ENCODE results near the gene ATXN7L3B. TPM values are rescaled to one million over a fixed set of nuclear protein-coding genes. Genes with fewer than 3 reads are reported as not detected.

ATXN7L3B gene
- total and polyA plus RNA-seq, 2 experiments from 2014 or later: 33.1 to 47.0 TPM

DNA sequence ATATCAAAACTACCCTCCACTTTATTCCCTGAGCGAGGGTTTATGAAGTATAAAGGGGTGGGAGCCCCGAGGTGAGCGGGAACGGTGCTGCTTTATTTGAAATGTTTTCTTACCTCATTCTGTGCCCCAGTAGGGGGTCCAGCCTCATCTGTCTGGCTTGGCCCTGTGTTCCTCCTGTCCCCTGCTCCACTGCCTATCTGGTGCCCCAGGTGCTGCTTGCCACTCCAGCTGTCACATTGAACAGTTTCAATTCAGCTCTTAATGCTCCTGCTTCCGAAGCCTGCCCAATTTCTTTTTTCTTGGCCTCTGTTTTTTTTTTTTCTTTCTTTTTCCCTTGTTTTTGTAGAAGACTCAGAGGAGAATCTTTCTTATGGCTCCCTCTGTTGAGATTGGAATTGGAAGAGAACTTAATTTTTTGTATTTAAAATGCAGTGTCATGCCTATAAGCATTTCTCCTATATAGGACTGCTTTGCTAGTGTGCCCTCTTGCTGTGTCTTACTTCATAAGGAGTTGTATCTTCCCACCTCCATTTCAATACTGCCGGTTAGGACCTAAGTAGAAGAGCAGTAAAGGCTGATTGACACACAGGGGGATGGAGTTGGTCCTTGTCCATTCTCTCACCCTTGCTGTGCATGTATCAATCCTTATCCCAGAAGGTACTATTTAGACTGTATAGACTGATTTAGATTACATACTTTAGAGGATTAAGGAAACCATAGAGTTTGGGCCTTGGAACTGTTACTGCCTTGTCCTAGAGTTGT, 2.3 kb downstream of the ATXN7L3B start:
- no peak overlapping the region for H3K27ac ChIP-seq

DNA sequence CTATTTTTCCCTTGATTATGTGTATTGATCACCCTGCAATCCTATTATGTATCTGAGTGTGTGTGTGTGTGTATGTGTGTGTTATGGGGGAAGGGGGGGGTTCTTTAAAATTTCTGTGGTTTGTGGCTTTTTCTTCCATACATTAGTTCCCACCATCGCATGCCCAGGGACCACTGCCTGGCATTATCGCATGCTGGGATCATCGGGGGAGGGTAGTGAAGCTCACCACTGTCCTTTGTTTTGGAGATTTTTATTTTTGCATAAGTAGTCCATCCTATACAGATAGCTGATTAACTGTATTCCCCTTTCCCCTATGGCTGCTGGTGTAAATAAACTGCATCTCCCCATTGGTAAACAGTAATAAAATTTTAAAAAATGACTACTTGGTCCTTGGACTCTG, 3.4 kb downstream of the ATXN7L3B start:
- peaks cover 29% of the 10 kb centered on the region for H3K4me1 ChIP-seq (ENCODE audit: insufficient read depth)
- H4K20me1 ChIP-seq (ENCODE audit: insufficient read depth, poor library complexity, severe bottlenecking): peaks cover 44% of the 10 kb centered on the region
- DNase-seq (ENCODE audit: low spot score): no peak
- H3K79me2 ChIP-seq: peaks cover 69% of the 10 kb centered on the region
- H3K4me2 ChIP-seq: peak overlapping the region; percentile 98
- H3K4me3 ChIP-seq: no peak overlapping the region
- no peak for TF ChIP-seq EZH2phosphoT487 (IDR thresholded peaks at IDR 0.05; ENCODE audit: low read depth, severe bottlenecking, unreplicated experiment)
- TF ChIP-seq, protein P1, sequence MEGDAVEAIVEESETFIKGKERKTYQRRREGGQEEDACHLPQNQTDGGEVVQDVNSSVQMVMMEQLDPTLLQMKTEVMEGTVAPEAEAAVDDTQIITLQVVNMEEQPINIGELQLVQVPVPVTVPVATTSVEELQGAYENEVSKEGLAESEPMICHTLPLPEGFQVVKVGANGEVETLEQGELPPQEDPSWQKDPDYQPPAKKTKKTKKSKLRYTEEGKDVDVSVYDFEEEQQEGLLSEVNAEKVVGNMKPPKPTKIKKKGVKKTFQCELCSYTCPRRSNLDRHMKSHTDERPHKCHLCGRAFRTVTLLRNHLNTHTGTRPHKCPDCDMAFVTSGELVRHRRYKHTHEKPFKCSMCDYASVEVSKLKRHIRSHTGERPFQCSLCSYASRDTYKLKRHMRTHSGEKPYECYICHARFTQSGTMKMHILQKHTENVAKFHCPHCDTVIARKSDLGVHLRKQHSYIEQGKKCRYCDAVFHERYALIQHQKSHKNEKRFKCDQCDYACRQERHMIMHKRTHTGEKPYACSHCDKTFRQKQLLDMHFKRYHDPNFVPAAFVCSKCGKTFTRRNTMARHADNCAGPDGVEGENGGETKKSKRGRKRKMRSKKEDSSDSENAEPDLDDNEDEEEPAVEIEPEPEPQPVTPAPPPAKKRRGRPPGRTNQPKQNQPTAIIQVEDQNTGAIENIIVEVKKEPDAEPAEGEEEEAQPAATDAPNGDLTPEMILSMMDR (IDR thresholded peaks at IDR 0.05; ENCODE audit: poor library complexity): no peak
- no peak for TF ChIP-seq EZH2 (IDR thresholded peaks at IDR 0.05; ENCODE audit: borderline replicate concordance)
- H3K9me3 ChIP-seq (ENCODE audit: low read depth): no peaks in the 10 kb centered on the region
- H3K27ac ChIP-seq: no peak overlapping the region
- no peaks in the 10 kb centered on the region for H3K36me3 ChIP-seq (replicated peaks; ENCODE audit: insufficient read depth, low read depth)
- 69% methylated on average over 3 of the region's 3 CpGs for WGBS (ENCODE audit: low lambda C conversion rate, missing lambda C conversion rate)
- no peaks in the 10 kb centered on the region for H3K27me3 ChIP-seq
- H3K9me2 ChIP-seq (replicated peaks; ENCODE audit: insufficient read depth): no peaks in the 10 kb centered on the region
- no peak overlapping the region for H2AFZ ChIP-seq

More for the DNA sequence above, 2.3 kb downstream of the ATXN7L3B start:
- peak overlapping the region; percentile 34 for H3K4me3 ChIP-seq
- no peak overlapping the region for H2AFZ ChIP-seq
- no peaks in the 10 kb centered on the region for H3K36me3 ChIP-seq (replicated peaks; ENCODE audit: insufficient read depth, low read depth)
- DNase-seq (ENCODE audit: low spot score): no peak
- H3K4me2 ChIP-seq: peak overlapping the region; percentile 98
- peaks cover 67% of the 10 kb centered on the region for H3K79me2 ChIP-seq
- peaks cover 44% of the 10 kb centered on the region for H4K20me1 ChIP-seq (ENCODE audit: insufficient read depth, poor library complexity, severe bottlenecking)
- H3K9me3 ChIP-seq (ENCODE audit: low read depth): no peaks in the 10 kb centered on the region
- TF ChIP-seq EZH2phosphoT487 (IDR thresholded peaks at IDR 0.05; ENCODE audit: low read depth, severe bottlenecking, unreplicated experiment) (no peak), EZH2 (IDR thresholded peaks at IDR 0.05; ENCODE audit: borderline replicate concordance) (no peak)
- TF ChIP-seq, protein P1 (IDR thresholded peaks at IDR 0.05; ENCODE audit: poor library complexity): no peak
- H3K4me1 ChIP-seq (ENCODE audit: insufficient read depth): peaks cover 29% of the 10 kb centered on the region
- no peaks in the 10 kb centered on the region for H3K27me3 ChIP-seq
- H3K9me2 ChIP-seq (replicated peaks; ENCODE audit: insufficient read depth): no peaks in the 10 kb centered on the region
- whole genome bisulfite sequencing (ENCODE audit: low lambda C conversion rate, missing lambda C conversion rate): 42% methylated on average over 6 of the region's 6 CpGs

DNA sequence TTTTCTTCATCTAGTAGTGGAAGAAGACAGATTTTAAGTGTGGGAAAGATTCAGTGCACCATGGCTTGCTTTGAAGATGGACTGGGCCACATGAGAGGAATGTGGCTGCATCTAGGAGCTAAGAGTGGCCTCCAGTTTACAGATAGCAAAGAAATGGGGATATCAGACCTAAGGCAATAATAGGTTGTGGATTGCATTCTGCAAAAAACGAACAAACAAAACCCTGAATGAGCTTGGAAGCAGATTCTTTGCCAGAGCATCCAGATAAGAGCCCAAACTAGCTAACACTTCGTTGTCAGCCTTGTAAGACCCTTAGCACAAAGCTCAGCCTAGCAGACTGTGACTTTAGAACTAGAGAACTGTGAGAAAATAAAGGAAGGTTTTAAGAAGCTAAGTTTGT, 9.6 kb downstream of the ATXN7L3B start:
- H3K4me2 ChIP-seq: no peak overlapping the region
- TF ChIP-seq EZH2phosphoT487 (IDR thresholded peaks at IDR 0.05; ENCODE audit: low read depth, severe bottlenecking, unreplicated experiment) (no peak), EZH2 (IDR thresholded peaks at IDR 0.05; ENCODE audit: borderline replicate concordance) (no peak)
- TF ChIP-seq, protein P1 (IDR thresholded peaks at IDR 0.05; ENCODE audit: poor library complexity): no peak
- no peak for DNase-seq (ENCODE audit: low spot score)
- H2AFZ ChIP-seq: no peak overlapping the region
- H3K79me2 ChIP-seq: peaks cover 26% of the 10 kb centered on the region
- H3K27ac ChIP-seq: no peak overlapping the region
- H3K4me1 ChIP-seq (ENCODE audit: insufficient read depth): no peaks in the 10 kb centered on the region
- H4K20me1 ChIP-seq (ENCODE audit: insufficient read depth, poor library complexity, severe bottlenecking): peaks cover 8% of the 10 kb centered on the region
- H3K9me3 ChIP-seq (ENCODE audit: low read depth): no peaks in the 10 kb centered on the region
- no peaks in the 10 kb centered on the region for H3K9me2 ChIP-seq (replicated peaks; ENCODE audit: insufficient read depth)
- H3K4me3 ChIP-seq: no peak overlapping the region
- WGBS (ENCODE audit: low lambda C conversion rate, missing lambda C conversion rate): 67% methylated on average over 2 of the region's 2 CpGs
- H3K36me3 ChIP-seq (replicated peaks; ENCODE audit: insufficient read depth, low read depth): no peaks in the 10 kb centered on the region
- no peaks in the 10 kb centered on the region for H3K27me3 ChIP-seq
